Astrocyte of the spinal cord (primary cell): ENCODE measurements around the gene KCNC3.

ENCODE experiments used
- DNase-seq: peaks from one replicate; pipeline ENCODE4 v3.0.0; 2011; ENCODE audit warnings: low read depth, low spot score
- H3K4me3 ChIP-seq: 2 replicates; pipeline ENCODE4 v1.5.1; 2011; ENCODE audit warnings: low read depth, mild to moderate bottlenecking, low read length, moderate library complexity
- in situ Hi-C: cut with HindIII; loops from 2 replicates; pipeline ENCODE4 v1.10.0; 2017; ENCODE audit warnings: low sequenced_read_pairs
- TF ChIP-seq, protein P1 (sequence below): IDR thresholded peaks from 2 replicates; pipeline ENCODE4 v1.5.1; 2012; ENCODE audit warnings: low read depth, mild to moderate bottlenecking, low read length, inconsistent platforms

The KCNC3 gene

DNA sequence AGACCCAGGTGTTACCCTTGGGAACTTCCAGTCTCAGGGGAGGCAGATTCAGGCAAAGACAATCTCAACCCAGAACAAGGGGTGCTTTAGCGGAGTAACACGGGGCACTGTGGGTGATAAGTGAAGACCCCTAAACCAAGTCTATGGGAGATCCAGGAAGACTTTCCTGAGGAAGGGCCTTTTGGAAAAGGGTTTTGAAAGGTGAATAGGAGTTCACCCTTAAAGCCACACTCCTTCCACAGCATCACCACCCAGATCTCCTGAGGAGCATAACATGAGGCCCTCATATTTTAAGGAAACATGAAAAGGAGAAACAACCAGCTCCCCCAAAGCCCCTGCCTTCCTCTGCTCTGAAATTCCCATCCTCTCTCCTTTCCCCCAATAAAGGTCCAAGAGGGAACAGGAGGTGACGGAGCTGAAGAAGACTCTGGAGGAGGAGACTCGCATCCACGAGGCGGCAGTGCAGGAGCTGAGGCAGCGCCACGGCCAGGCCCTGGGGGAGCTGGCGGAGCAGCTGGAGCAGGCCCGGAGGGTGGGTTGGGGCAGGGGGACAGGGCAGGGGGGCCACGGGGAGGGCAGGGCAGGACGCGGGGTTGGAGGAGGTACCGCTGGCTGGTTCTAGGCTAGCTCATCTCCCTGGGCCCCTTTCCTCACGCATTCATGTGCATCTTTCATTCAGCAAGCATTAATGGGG lies 52.7 kb downstream of the KCNC3 start:
- in situ Hi-C loops, result no loop called here
- no peak for DNase-seq
- no peak overlapping the region for H3K4me3 ChIP-seq
- TF ChIP-seq, protein P1, sequence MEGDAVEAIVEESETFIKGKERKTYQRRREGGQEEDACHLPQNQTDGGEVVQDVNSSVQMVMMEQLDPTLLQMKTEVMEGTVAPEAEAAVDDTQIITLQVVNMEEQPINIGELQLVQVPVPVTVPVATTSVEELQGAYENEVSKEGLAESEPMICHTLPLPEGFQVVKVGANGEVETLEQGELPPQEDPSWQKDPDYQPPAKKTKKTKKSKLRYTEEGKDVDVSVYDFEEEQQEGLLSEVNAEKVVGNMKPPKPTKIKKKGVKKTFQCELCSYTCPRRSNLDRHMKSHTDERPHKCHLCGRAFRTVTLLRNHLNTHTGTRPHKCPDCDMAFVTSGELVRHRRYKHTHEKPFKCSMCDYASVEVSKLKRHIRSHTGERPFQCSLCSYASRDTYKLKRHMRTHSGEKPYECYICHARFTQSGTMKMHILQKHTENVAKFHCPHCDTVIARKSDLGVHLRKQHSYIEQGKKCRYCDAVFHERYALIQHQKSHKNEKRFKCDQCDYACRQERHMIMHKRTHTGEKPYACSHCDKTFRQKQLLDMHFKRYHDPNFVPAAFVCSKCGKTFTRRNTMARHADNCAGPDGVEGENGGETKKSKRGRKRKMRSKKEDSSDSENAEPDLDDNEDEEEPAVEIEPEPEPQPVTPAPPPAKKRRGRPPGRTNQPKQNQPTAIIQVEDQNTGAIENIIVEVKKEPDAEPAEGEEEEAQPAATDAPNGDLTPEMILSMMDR, result no peak

DNA sequence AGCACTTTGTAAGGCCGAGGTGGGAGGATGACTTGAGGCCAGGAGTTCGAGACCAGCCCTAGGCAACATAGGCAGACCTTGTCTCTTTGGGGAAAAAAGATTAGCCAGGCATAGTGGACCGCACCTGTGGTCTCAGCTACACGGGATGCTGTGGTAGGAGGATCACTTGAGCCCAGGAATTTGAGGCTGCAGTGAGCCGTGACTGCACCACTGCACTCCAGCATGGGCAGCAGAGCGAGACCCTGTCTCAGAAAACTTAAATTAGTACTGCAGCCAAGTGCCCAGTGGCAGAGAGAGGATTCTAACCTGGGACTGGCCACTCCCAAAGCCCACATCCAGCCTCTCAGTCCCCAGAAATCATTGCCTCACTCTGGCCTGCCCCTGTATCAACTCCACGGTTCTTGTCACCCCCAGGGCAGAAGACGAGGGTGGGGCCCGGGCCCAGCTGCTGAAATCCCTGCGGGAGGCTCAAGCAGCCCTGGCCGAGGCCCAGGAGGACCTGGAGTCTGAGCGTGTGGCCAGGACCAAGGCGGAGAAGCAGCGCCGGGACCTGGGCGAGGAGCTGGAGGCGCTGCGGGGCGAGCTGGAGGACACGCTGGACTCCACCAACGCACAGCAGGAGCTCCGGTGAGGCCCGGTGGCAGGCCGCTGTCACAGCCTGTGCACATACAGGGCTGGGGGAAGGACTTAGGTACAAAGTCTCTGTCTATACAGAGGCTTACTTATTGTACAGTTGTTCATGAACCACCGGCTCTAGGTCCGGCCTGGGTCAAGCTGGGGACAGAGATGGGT lies 53.4 kb downstream of the KCNC3 start:
- DNase-seq, result no peak
- no peak overlapping the region for H3K4me3 ChIP-seq
- TF ChIP-seq, protein P1, result no peak
- in situ Hi-C loops, result no loop called here

DNA sequence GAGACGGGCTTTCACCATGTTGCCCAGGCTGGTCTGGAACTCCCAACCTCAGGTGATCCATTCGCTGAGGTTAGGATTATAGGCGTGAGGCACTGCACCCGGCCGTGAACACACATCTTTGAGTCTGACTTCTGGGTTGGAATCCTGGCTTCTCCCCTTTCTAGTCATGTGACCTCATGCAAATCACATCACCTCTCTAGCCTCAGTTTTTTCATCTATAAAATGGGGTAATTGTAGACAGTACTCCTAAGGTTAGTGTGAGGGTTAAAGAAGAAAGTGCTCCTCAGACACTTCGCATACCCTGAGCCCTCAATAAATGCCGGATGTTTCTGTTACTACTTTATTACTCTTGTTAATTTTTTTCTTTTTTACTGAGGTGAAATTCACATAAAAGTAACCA lies 55.4 kb downstream of the KCNC3 start:
- no peak for DNase-seq
- H3K4me3 ChIP-seq, result no peak overlapping the region
- in situ Hi-C loops, result no loop called here
- TF ChIP-seq, protein P1, result no peak

DNA sequence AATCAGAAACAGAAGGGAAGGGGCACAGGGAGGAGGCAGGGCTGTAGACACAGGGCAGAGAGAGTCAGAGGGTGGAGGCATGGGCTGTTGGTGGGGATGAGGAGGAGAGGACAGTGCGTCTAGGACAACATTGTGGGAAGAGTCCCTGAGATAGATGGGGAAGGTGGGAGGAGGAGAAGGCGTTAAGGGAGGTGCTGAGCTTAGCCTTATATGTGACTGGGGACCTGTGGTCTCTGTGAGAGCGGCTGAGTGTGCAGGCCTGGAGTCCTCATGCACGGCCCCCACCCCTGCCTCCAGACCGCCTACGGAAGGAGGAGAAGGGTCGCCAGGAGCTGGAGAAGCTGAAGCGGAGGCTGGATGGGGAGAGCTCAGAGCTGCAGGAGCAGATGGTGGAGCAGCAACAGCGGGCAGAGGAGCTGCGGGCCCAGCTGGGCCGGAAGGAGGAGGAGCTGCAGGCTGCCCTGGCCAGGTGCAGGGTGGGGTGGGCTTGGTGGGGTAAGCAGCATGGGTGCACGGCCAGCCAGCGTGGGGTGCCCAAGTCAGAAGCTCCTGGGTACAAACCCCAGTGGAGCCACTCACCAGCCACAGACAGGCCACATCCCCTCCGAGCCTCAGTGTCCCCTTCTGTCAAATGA lies 56.8 kb downstream of the KCNC3 start:
- TF ChIP-seq, protein P1, result no peak
- H3K4me3 ChIP-seq, result no peak overlapping the region
- DNase-seq, result no peak
- in situ Hi-C loops, result no loop called here

DNA sequence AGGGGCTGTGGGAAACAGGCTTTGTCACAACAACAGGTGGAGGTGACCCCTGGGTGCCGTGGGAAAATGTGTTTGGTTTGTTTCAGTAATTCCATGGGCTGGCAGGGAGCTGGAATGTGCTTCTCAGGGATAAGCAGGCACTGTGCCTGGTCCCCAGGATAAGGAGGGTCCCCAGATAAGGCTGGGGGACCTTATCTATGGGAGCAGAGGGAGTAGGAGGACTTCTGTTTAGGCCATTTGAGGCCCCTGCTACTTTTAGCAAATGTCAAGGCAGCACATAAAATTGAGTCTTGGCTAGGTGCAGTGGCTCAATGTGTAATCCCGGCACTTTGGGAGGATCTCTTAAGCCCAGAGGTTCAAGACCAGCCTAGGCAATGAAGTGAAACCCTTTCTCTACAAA lies 59.5 kb downstream of the KCNC3 start:
- H3K4me3 ChIP-seq, result no peak overlapping the region
- in situ Hi-C loops, result no loop called here
- no peak for DNase-seq
- TF ChIP-seq, protein P1, result no peak

DNA sequence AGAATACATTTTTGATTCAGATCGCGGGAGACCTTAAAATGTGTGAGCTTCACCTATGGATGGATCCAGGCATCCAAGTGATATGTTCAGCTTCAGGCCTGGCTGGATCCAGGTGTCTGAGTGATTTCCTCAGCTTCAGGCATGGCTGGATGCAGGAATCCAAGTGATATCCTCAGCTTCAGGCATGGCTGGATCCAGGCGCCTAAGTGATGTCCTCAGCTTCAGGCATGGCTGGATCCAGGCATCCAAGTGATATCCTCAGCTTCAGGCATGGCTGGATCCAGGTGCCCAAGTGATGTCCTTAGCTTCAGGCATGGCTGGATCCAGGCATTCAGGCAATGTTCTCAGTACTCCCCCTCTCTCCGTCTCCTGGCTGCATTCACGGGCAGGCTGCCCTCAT lies 60.7 kb downstream of the KCNC3 start:
- TF ChIP-seq, protein P1, result no peak
- no peak for DNase-seq
- no peak overlapping the region for H3K4me3 ChIP-seq
- in situ Hi-C loops, result no loop called here
